Ishikawa (cell line): ENCODE data around the gene DNAJC5.

Experiments
- CEBPB ChIP-seq: IDR thresholded peaks from 2 replicates; pipeline ENCODE4 v1.6.1; 2012
- CREB1 ChIP-seq: IDR thresholded peaks from 2 replicates; pipeline ENCODE4 v1.6.1; 2012; ENCODE audit warnings: low read depth
- EGR1 ChIP-seq: IDR thresholded peaks from 2 replicates; pipeline ENCODE4 v1.6.1; 2012
- EP300 ChIP-seq: IDR thresholded peaks from 2 replicates; pipeline ENCODE4 v1.6.1; 2012; ENCODE audit warnings: borderline replicate concordance
- FOXM1 ChIP-seq: IDR thresholded peaks from 2 replicates; pipeline ENCODE4 v1.6.1; 2012; ENCODE audit warnings: low read depth, borderline replicate concordance
- NFIC ChIP-seq: IDR thresholded peaks from 2 replicates; pipeline ENCODE4 v1.6.1; 2012
- RAD21 ChIP-seq: IDR thresholded peaks from 2 replicates; pipeline ENCODE4 v1.6.1; 2012; ENCODE audit warnings: low read depth
- TAF1 ChIP-seq: IDR thresholded peaks from 2 replicates; pipeline ENCODE4 v1.6.1; 2012; ENCODE audit warnings: low read depth, mild to moderate bottlenecking
- TCF12 ChIP-seq: IDR thresholded peaks from 2 replicates; pipeline ENCODE4 v1.6.1; 2012; ENCODE audit warnings: low read depth
- TEAD4 ChIP-seq: IDR thresholded peaks from 2 replicates; pipeline ENCODE4 v1.6.1; 2012
- YY1 ChIP-seq: IDR thresholded peaks from 2 replicates; pipeline ENCODE4 v1.6.1; 2012; ENCODE audit warnings: low read depth
- ZBTB7A ChIP-seq: IDR thresholded peaks from 2 replicates; pipeline ENCODE4 v1.6.1; 2012; ENCODE audit warnings: low read depth
- TF ChIP-seq, protein P1 (sequence below): IDR thresholded peaks from 2 replicates; pipeline ENCODE4 v1.6.1; 2012
- TF ChIP-seq, protein P2 (sequence below): IDR thresholded peaks from 2 replicates; pipeline ENCODE4 v1.6.1; 2012; ENCODE audit warnings: low read depth, mild to moderate bottlenecking
- TF ChIP-seq, protein P3 (sequence below): IDR thresholded peaks from 2 replicates; pipeline ENCODE4 v1.6.1; 2012

DNAJC5 gene

DNA sequence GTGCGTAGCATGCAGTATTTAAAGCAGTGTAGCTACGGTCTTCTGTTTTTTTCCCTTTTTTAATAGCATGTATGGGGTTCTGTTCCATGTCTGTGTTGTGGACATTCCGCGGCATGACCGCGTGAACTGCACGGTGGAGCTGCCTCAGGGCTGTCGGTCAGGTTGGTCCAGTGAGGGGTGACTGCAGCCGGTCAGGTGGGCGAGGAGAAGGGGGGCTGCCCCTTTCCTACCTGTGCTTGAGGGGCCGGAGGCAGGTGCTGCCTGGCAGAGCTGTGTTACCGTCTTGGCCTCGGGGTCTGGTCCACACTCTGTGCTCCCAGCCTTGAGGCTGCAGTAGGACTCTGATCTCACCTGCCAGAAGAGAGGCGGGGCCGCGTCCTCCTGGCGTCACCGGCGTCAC, 36.8 kb downstream of the DNAJC5 start:
- TF ChIP-seq TAF1 (no peak), TCF12 (no peak), CREB1 (no peak), EP300 (no peak), NFIC (no peak), CEBPB (no peak), RAD21 (no peak), TEAD4 (no peak), FOXM1 (no peak), ZBTB7A (no peak), YY1 (no peak), EGR1 (no peak)
- TF ChIP-seq, protein P1, sequence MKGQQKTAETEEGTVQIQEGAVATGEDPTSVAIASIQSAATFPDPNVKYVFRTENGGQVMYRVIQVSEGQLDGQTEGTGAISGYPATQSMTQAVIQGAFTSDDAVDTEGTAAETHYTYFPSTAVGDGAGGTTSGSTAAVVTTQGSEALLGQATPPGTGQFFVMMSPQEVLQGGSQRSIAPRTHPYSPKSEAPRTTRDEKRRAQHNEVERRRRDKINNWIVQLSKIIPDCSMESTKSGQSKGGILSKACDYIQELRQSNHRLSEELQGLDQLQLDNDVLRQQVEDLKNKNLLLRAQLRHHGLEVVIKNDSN: no peak
- TF ChIP-seq, protein P2, sequence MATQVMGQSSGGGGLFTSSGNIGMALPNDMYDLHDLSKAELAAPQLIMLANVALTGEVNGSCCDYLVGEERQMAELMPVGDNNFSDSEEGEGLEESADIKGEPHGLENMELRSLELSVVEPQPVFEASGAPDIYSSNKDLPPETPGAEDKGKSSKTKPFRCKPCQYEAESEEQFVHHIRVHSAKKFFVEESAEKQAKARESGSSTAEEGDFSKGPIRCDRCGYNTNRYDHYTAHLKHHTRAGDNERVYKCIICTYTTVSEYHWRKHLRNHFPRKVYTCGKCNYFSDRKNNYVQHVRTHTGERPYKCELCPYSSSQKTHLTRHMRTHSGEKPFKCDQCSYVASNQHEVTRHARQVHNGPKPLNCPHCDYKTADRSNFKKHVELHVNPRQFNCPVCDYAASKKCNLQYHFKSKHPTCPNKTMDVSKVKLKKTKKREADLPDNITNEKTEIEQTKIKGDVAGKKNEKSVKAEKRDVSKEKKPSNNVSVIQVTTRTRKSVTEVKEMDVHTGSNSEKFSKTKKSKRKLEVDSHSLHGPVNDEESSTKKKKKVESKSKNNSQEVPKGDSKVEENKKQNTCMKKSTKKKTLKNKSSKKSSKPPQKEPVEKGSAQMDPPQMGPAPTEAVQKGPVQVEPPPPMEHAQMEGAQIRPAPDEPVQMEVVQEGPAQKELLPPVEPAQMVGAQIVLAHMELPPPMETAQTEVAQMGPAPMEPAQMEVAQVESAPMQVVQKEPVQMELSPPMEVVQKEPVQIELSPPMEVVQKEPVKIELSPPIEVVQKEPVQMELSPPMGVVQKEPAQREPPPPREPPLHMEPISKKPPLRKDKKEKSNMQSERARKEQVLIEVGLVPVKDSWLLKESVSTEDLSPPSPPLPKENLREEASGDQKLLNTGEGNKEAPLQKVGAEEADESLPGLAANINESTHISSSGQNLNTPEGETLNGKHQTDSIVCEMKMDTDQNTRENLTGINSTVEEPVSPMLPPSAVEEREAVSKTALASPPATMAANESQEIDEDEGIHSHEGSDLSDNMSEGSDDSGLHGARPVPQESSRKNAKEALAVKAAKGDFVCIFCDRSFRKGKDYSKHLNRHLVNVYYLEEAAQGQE: no peak
- TF ChIP-seq, protein P3, sequence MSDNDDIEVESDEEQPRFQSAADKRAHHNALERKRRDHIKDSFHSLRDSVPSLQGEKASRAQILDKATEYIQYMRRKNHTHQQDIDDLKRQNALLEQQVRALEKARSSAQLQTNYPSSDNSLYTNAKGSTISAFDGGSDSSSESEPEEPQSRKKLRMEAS: no peak

DNA sequence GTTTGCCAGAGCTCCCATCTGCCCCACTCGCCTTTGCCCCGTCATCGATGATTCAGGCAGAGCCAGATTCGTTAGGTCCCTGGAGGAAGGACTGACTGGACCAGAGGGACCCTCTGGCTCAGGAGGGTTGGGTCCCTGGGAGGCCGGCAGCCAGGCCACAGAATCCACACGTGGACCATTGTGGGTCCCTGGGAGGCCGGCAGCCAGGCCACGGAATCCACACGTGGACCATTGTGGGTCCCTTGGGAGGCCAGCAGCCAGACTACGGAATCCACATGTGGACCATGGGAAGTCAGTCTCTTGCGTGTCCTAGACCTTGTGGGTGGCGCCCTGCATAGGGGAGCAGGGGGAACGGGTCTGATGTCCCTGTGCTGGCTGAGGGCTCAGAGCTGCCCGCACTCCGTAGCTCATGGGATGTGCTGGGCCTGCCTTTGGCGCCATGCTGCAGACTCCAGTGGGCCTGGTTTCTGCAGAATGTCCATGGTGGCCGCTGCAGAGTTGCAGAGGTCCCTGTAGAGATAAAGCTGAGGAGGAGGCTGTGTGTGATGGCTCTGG, 37.8 kb downstream of the DNAJC5 start:
- no peak for TF ChIP-seq EGR1
- TF ChIP-seq TEAD4: no peak
- TF ChIP-seq RAD21: no peak
- TF ChIP-seq, protein P3: no peak
- TF ChIP-seq YY1: no peak
- TF ChIP-seq EP300: no peak
- TF ChIP-seq FOXM1: no peak
- TF ChIP-seq CEBPB: no peak
- no peak for TF ChIP-seq ZBTB7A
- TF ChIP-seq, protein P1: no peak
- TF ChIP-seq TAF1: no peak
- TF ChIP-seq CREB1: no peak
- no peak for TF ChIP-seq TCF12
- no peak for TF ChIP-seq NFIC
- TF ChIP-seq, protein P2: no peak

DNA sequence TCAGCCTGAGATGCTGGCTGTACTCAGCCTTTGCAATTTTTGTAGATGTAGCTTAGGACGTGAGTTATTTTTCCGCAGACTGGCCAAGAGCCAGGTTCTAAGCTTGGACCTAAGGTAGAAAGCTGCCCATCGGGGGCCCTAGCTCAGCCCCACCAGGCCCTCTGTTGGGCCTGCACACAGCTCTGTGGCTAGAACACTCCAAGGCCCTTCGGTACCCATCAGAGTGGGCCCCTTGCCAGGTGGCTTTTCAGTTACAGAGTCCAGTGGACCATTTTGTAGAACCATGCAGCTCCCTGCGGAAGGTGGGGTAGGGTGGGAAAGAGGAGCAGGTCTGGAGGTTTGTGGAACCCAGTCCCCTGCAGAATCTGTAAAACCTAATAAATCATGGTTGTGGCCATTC, 38.7 kb downstream of the DNAJC5 start:
- no peak for TF ChIP-seq EP300
- TF ChIP-seq, protein P2: no peak
- no peak for TF ChIP-seq TAF1
- no peak for TF ChIP-seq ZBTB7A
- no peak for TF ChIP-seq NFIC
- TF ChIP-seq RAD21: no peak
- TF ChIP-seq CEBPB: no peak

DNA sequence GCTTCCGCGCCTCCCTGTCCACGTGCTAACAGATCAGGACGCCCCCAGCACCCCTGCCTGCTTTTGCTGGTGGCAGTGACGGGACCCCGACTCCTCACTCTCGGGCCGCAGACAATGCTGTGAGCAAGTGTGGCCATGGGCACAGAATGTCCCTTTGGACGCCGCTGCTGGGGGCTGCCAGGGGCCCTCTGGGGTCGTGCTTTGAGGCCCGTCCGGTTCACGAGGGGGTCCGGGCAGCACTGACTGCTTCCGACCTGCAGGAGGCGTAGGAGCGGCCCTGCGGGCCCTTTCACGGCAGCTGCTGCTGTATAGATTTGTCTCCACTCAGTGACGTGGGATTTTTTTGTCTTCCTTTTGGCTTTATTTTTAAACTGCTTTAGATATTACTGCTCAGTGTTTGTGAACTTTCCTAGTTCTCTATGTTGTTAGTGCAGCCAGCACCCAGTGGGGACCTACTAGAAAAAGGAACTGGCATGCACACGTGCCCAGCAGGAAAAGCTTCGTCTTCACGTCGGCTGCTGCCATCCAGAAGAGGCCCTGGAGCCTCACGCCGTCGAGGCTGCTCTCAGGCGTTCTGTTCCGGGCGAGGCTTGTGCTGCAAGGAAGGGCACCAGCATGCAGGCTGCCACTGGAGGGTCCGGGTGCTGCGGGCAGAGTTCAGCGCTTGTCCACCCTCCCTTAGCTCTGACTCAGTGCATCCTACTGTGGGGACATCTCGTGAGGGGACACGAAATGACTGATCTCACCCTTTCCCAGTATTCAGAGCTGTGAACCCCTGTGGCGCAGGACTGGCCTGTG, 39.5 kb downstream of the DNAJC5 start:
- TF ChIP-seq TEAD4 (no peak), TAF1 (no peak)
